Stimulated activated CD4-positive, alpha-beta T cell treated with anti-CD3 and anti-CD28 coated beads, Interleukin-4, amount 100 ng/mL, for 1 hour (primary cell): Measurements from ENCODE around the gene ROCK1.
"Not testable (repeated sequence)": the region's sequence is repeated elsewhere in the genome, so short reads cannot be mapped to it uniquely, and the experiment has no call there.

ENCODE experiments used
- DNase-seq: peaks from one replicate; pipeline ENCODE4 v3.0.0-alpha.2; 2020

Gene ROCK1

DNA sequence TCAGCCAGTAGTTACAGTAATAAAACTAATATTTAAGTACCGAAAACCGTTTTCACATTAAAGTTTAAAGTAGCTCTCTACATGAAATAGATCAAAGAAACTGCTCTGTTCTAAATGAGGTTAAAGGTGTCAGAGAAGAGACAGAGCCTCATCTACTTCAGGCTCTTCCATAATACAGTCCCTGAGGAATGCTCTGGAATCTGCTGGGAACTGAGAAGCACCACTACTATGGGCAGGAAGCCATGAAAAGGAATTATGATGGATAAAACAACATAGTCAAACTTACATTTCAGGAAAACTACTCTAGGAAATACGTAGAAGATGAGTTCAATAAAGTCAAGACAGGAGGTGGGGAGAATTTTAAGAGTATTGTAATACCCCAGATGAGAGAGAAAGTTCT lies 60.0 kb downstream of the ROCK1 start:
- no peak for DNase-seq

DNA sequence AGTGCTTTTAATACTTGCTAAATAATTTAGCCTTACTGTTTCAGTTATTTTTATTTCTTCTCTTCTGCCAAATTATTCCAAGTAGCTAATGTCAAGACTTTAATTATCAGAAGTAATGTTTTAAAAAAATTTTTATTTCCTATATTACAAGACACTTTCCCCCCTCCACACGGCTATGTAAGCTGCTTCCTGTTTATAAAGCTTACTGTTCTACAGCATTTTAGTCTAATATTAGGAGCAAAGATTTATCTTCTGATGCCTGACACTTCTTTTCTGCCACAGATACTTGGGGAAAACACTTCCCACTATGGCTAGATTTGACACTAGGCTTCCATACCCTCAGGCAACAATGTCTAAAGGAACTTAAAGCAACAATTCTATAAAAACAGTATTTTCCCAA lies 62.3 kb downstream of the ROCK1 start:
- DNase-seq, result no peak

DNA sequence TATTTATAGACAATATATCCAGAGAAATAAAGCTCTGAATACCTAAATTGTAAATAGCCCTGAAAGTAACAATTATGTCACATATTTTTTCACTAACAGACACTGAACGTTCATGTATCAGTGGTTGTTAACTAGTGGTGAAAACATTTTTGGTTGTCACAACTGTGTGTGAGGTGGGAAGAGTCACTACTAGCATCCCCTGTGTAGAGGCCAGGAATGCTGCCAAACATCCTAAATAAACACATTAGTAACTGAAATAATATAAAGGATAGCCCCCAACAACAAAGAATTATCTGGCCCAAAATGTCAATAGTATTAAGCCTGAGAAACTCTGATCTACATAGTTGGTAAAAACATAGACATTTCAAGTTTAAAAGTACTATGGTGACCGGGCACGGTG lies 64.5 kb downstream of the ROCK1 start:
- no peak for DNase-seq

DNA sequence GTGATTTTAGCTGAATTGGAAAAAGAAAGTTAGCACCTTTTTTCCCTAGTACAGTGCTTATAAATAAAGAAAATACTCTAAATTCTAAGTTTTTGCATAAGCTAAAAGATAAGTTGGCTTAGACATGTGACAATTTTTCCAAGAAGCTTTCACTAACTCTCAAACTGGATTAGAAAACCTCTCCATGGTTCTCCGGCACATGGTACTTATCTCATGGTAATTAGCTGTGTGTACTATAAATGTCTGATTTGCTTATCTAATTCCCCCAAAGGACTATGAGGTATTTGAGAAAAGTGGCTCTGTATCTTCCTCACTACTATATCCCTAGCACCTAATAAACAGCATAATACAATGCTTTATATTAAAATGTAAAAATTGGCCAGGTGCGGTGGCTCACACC lies 71.1 kb downstream of the ROCK1 start:
- DNase-seq, result no peak

DNA sequence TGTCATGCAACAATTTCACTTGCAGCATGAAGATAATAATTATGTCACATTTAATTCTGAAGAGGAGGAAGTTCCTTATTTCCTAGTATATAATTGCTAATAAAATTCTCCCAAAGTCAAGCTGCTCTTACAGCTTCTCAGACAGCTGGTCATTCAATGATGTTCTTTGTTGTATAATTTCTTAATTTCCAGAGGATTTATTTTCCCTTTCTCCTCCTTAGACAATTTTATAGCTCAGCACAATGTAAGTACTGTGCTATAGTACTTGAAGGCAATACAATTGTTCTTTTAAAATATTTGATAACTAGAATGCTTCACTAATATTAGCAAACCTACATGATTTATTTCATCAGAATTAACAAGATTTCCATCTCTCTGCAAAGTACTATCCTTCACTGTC lies 73.4 kb downstream of the ROCK1 start:
- DNase-seq, result no peak

DNA sequence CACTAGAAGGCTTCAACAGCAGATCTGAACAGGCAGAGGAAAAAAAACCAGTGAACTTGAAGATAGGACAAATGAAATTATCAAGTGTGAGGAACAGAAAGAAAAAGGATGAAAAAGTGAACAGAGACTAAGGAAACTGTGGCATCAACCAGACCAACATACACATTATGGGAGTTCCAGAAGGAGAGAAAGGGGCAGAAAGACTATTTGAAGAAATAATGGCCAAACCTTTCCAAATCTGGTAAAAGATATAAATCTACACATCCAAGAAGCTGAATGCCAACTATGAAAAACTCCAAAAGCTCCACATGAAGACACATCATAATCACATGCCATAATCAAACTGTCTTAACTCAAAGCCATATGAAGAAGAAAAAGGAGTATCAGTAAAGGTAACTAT lies 79.8 kb downstream of the ROCK1 start:
- DNase-seq, result no peak

DNA sequence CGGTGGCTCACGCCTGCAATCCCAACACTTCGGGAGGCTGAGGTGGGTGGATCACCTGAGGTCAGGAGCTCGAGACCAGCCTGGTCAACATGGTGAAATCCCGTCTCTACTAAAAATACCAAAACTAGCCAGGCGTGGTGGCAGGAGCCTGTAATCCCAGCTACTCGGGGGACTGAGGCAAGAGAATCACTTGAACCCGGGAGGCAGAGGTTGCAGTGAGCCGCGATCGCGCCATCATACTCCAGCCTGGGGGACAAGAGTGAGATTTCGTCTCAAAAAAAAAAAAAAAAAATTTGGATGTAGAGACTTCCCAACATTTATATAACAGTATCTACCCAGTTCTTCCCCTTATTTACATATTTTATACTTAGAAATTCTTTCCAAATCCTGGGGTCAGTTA lies 93.4 kb downstream of the ROCK1 start:
- not testable (repeated sequence) for DNase-seq

DNA sequence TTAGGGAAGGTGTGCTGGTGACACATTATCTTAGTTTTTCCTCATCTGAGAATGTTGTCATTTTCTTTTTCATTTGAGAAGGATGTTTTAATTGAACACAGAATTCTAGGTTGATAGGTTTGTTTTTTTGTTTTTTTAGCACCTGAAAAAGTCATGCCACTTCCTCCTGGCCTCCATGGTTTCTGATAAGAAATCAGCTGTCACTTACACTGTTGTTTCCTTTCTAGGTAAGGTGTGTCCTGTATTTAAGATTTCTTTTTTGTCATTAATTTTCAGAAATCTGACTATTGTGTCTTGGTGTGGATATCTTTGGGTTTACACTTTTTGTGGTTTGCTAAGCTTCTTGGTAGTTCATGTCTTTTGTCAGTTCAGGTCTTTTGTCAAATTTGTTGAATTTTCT lies 99.3 kb downstream of the ROCK1 start:
- DNase-seq, result no peak

DNA sequence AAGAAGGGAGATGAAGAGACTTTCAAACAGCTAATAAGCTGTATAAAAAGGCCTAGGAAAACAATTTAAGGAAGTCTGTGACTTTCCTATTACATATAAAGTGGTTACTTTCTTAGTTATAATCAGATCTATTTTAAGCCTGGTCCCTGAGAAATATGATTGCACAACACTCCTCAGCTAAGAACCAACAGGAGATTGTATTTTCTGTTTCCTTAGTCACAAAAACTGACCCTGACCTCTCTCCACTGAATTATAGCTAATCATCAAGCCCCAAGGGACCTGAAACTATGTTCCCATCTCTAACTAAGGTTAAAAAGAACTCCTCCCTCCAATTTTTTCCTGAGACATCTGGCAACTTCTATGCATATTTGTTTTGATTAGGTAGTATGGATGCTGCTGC lies 106.9 kb downstream of the ROCK1 start:
- DNase-seq, result no peak

DNA sequence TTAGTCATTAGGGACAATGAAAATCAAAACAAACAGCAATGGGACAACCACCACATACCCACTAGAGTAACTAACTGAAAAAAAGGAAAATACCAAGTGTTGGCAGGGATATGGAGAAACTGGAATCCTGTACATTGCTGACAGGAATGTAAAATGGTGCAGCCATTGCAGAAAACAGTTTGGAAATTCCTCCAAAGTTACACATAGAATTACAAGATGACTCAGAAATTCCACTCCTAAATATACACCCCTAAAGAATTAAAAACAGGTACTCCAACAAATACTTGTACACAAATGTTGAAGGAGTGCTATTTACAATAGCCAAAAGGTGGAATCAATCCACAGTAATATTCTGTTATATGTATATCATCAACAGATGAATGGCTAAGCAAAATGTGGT lies 110.9 kb downstream of the ROCK1 start:
- no peak for DNase-seq

DNA sequence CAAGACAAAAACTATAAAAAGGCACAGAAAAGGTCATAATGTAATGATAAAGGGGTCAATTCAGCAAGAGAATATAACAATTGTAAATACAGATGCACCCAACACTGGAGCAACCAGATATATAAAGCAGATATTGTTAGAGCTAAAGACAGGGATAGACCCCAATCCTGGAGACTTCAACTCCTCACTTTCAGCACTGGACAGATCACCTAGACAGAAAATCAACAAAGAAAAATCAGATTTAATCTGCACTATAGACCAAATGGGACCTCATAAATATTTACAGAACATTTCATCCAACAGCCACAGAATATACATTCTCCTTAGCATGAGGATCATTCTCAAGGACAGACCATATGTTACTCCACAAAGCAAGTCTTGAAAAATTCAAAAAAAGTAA lies 114.2 kb downstream of the ROCK1 start:
- DNase-seq, result no peak

DNA sequence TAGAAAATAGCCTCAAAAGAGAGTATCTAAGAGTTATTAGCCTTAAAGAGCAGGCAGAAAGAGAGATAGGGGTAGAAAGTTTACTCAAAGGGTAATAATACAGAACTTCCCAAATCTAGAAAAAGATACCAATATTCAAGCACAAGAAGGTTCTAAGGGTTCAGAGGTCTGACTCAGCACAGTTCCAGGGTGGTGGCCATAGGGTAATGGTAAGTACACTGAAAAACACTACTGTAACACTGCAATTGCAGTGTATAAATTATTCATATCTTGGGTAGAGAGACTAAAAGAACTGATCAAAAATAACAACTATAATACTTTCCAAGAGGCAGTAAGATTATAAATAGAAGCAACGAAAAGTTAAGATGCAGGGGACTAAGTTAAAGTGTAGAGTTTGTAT lies 115.2 kb downstream of the ROCK1 start:
- no peak for DNase-seq

DNA sequence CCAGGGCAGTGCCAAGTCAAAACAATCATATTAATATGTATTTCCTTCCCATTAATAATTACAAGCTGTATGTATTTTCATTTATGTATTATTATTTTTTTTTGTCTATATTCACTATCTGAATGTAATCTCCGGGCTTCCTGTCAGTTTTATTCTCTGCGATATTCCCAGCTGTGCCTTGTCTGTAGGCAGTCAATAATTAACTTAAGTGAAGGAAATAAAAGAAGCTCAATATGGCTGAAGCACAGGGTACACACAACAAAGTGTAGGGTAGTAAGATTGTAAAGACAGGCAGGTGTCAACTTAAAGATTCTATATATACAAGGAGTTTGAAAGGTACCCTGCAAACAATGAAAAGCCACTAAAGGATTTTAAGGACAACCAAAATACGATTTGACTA lies 122.9 kb downstream of the ROCK1 start:
- no peak for DNase-seq

DNA sequence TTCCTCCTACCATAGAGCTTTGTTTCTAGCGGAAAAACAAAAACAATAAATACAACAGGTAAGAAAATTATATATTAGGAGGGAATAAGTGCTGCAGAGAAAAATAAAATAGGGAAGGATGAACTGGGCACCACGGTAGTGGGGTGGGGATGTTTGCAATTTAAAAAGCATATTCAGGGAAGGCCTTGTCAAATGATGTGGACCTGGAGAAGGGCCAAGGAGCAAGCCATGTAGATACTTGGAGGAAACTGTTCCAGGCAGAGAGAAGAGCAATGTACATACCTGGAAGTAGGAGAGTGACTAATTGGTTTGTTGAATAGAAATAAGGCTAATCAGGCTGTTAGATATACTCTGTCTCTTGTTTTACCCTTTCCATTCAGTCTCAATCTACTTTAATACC lies 136.5 kb downstream of the ROCK1 start:
- no peak for DNase-seq

DNA sequence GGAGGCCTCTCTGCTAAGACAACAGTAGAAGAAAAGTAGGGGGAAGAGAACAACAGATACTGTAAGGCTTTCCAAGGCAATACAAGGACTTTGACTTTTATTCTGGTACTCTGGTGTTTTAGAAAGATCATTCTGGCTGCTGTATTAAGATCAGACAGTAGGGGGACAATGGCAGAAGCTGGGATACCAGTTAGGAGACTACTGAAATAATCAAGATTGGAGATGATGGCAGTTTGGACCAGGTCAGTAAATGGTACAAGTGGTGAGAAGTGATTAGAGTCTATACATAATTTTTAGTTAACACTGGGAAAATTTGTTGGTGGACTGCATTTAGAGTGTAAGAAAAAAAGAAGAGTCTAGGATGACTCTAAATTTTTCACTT lies 139.7 kb downstream of the ROCK1 start:
- DNase-seq, result no peak

DNA sequence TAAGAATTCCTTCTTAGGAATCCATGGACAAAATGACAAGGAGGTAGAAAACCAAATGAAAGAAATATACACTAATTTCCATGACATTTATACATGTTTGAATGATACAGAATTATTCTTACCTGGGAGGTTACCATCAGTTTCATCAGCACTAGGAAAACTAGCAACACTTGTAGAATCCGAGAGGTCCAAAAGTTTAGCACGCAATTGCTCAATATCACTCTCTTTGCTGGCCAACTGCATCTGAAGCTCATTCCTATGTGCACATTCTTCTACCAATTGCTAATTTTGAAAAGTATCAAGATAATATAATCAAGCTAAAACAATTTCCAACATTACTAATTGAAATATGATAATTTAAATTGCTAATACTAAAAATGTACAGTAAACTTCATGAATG lies 144.8 kb downstream of the ROCK1 start:
- DNase-seq, result no peak

DNA sequence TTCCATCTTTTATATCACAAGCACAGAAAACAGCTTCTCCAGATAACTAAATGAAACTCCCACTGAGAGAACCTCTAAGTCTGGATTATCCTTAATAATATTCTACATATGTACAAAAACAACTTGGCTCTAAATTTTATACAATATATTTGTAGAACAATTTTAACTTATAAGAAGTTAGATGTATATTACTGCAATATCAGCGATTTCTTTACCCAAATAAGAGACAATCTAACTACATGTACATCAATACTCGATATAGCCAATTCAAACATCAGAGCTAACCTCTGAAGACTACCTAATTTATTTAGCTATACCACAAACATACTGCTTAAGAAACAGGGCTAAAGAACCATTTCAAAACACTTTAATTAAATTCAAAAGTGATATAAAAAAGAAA lies 148.6 kb downstream of the ROCK1 start:
- DNase-seq, result no peak

DNA sequence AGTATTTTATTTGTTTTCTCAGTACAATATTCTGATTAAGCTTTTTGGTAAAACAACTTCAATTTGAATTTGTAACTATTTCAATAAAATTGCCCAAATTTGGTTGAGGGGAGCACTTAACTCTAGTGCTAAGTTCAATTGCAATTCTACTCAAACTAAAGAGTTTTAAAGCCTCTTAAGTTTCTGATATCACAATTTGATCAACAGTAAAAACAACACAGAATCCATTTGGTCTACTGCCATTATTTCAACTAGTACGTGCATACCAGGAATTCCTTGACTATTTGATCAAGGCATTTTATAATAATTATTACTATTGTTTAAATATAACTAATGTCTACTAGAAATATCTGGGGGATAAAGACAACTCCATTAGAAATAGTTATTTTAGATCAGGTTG lies 150.9 kb downstream of the ROCK1 start:
- DNase-seq, result no peak

DNA sequence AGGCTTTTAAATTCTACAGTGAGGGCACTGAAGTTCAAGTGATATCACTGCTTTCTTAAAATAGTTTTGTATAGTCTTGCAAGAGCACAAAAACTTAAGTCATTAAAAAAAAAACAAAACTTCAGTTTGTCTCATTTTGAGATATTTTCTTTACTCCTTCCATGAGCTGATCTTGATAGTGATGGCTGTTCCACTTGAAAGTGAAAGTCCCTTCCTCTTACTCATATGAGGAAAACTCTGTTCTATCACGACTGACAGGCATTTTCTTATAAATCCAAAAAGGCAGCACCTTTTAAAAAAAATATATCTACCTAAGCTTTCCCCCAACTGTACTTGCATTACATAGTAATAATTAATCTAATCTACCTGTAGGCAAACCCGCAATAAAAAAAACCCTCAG lies 160.8 kb downstream of the ROCK1 start:
- DNase-seq, result not testable (repeated sequence)
